Measurements from ENCODE around the gene BAZ1A.

DNA sequence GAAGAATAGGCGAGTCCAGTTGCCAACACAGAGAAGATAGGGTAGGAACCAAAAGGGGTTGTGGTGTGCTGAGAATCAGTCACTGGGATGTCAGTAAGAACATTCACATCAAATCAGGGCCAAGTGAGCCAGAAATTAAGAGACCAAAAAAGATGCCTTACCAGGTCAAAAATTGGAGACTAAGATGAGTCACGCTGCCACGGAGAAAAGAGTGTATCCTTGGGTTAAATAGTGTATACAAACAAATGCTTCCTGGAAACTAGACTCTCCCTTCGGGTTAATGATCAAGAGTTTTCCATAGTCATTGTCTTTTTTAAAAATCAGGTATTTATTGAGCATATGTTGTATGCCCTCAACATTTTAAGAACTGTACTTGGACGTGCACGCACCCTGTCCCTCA, 45.2 kb upstream of the BAZ1A start:
- no peak for TF ChIP-seq CTCF (IDR thresholded peaks at IDR 0.05)
- TF ChIP-seq POLR2AphosphoS5 (IDR thresholded peaks at IDR 0.05): no peak
